GM23338 (cell line): ENCODE measurements around the gene SLC36A1. TPM values are rescaled to one million over a fixed set of nuclear protein-coding genes. Genes with fewer than 3 reads are reported as not detected.

Experiments used
- ATAC-seq: fragments of 200-7000 bp; cut with Tn5 transposase; 3 replicates; pipeline ENCODE4 v1.9.1; 2020
- DNase-seq: peaks from one replicate; pipeline ENCODE4 v3.0.0-alpha.2; 2015; ENCODE audit warnings: low spot score
- H2AFZ ChIP-seq: fragments of 200-600 bp; sonication (generic); 2 replicates; pipeline ENCODE4 v1.8.0; 2016; ENCODE audit warnings: antibody characterized with exemption, mild to moderate bottlenecking, moderate library complexity
- H3F3A ChIP-seq: fragments of 200-600 bp; sonication (generic); replicated peaks from 2 replicates; pipeline ENCODE4 v1.8.0; 2017; ENCODE audit warnings: antibody characterized with exemption, mixed run types, low read depth
- H3K27ac ChIP-seq: fragments of 200-600 bp; sonication (generic); 2 replicates; pipeline ENCODE4 v1.6.1; 2016; ENCODE audit warnings: low read depth
- H3K27me3 ChIP-seq: fragments of 200-600 bp; sonication (generic); 2 replicates; pipeline ENCODE4 v1.8.0; 2016; ENCODE audit warnings: mild to moderate bottlenecking, mixed run types, moderate library complexity; ENCODE audit not compliant: insufficient read depth
- H3K36me3 ChIP-seq: fragments of 200-600 bp; sonication (generic); 2 replicates; pipeline ENCODE4 v1.8.0; 2016; ENCODE audit warnings: mild to moderate bottlenecking; ENCODE audit not compliant: insufficient read depth
- H3K4me1 ChIP-seq: fragments of 200-600 bp; sonication (generic); 2 replicates; pipeline ENCODE4 v1.8.0; 2016; ENCODE audit warnings: mild to moderate bottlenecking, moderate library complexity; ENCODE audit not compliant: insufficient read depth
- H3K4me2 ChIP-seq: fragments of 200-600 bp; sonication (generic); 2 replicates; pipeline ENCODE4 v1.7.1; 2017; ENCODE audit warnings: mixed run types
- H3K4me3 ChIP-seq: fragments of 200-600 bp; sonication (generic); 2 replicates; pipeline ENCODE4 v1.6.1; 2016; ENCODE audit warnings: mixed run types
- H3K79me2 ChIP-seq: fragments of 200-600 bp; sonication (generic); replicated peaks from 2 replicates; pipeline ENCODE4 v1.8.0; 2017; ENCODE audit warnings: mild to moderate bottlenecking; ENCODE audit not compliant: insufficient read depth
- H3K9me2 ChIP-seq: fragments of 200-600 bp; sonication (generic); 2 replicates; pipeline ENCODE4 v1.8.0; 2017; ENCODE audit not compliant: insufficient read depth
- H4K20me1 ChIP-seq: fragments of 200-600 bp; sonication (generic); replicated peaks from 2 replicates; pipeline ENCODE4 v1.8.0; 2017; ENCODE audit warnings: mild to moderate bottlenecking; ENCODE audit not compliant: insufficient read depth
- H3K27ac Mint-ChIP-seq: 2 replicates; pipeline ENCODE4 v1.8.0; 2020; ENCODE audit warnings: inconsistent platforms, mild to moderate bottlenecking, moderate library complexity, mixed read lengths
- H3K27me3 Mint-ChIP-seq: 3 replicates; pipeline ENCODE4 v1.8.0; 2022; ENCODE audit warnings: low read depth, mild to moderate bottlenecking, moderate library complexity, mixed read lengths, inconsistent platforms; ENCODE audit not compliant: insufficient read depth, poor library complexity
- H3K36me3 Mint-ChIP-seq: 3 replicates; pipeline ENCODE4 v1.8.0; 2021; ENCODE audit warnings: low read depth, mild to moderate bottlenecking, inconsistent platforms, moderate library complexity, mixed read lengths
- H3K4me1 Mint-ChIP-seq: 3 replicates; pipeline ENCODE4 v1.8.0; 2020; ENCODE audit warnings: mild to moderate bottlenecking, inconsistent platforms, mixed read lengths
- H3K4me3 Mint-ChIP-seq: 3 replicates; pipeline ENCODE4 v1.8.0; 2021; ENCODE audit warnings: moderate library complexity, mild to moderate bottlenecking, inconsistent platforms, mixed read lengths
- H3K9me3 Mint-ChIP-seq: 3 replicates; pipeline ENCODE4 v1.8.0; 2020; ENCODE audit warnings: moderate library complexity, mild to moderate bottlenecking, inconsistent platforms, mixed read lengths
- ETS1 ChIP-seq: IDR thresholded peaks from 2 replicates; pipeline ENCODE4 v1.6.1; 2016; ENCODE audit warnings: antibody characterized with exemption
- JUNB ChIP-seq: IDR thresholded peaks from one replicate; pipeline ENCODE4 v1.6.1; 2016; ENCODE audit warnings: antibody characterized with exemption; ENCODE audit not compliant: unreplicated experiment
- STAT1 ChIP-seq: IDR thresholded peaks from one replicate; pipeline ENCODE4 v1.6.1; 2016; ENCODE audit warnings: antibody characterized with exemption; ENCODE audit not compliant: unreplicated experiment
- ZNF114 ChIP-seq: fragments of 250-450 bp; sonication (Bioruptor Pico); IDR thresholded peaks from 2 replicates; pipeline ENCODE4 v1.5.0; 2020; ENCODE audit warnings: mild to moderate bottlenecking, moderate library complexity
- ZNF331 ChIP-seq: fragments of 250-450 bp; sonication (Bioruptor Pico); IDR thresholded peaks from 2 replicates; pipeline ENCODE4 v1.5.0; 2020; ENCODE audit warnings: low read depth, mild to moderate bottlenecking, moderate library complexity
- polyA plus RNA-seq: library from polyadenylated mRNA; unstranded; fragments of >200 nt; fragmentation: Nextera tagmentation; extraction: Ambion mirVana; gene quantifications from 2 replicates; pipeline ENCODE4 v1.2.1, GENCODE V29; 2016
- total RNA-seq: library from RNA; depleted of rRNA; stranded (reverse); fragments of >200 nt; shearing (Covaris generic); gene quantifications from 2 replicates; pipeline ENCODE4 v1.2.3, GENCODE V29; 2014
- TF ChIP-seq, protein P1 (sequence below): IDR thresholded peaks from one replicate; pipeline ENCODE4 v1.6.1; 2018; ENCODE audit warnings: antibody characterized with exemption; ENCODE audit not compliant: unreplicated experiment

SLC36A1 gene
- total and polyA plus RNA-seq, 2 experiments from 2014 or later: 5.2 to 10.4 TPM

DNA sequence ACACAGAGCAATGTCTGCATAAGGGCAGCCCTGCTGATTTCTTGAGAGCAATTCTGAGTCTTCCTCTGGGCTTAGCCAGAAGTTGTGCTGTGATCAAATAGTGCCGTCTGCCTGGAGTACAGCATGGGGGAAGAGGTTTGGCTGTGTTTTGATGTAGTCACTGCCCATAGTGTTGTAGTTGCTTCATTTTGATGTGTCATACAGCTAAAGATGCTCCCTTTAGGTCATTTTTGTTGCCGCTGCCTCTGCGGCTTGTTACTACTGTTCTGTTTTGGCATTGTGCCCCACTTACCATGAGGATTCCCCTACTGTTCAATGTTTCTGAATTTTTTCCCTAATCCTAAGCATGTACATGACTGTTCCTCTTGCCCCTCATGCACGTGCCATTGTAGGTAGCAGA lies 23.0 kb downstream of the SLC36A1 start (continued):
- TF ChIP-seq JUNB (no peak), ETS1 (no peak), ZNF331 (CRISPR knock-in tag) (no peak)
- TF ChIP-seq, protein P1, sequence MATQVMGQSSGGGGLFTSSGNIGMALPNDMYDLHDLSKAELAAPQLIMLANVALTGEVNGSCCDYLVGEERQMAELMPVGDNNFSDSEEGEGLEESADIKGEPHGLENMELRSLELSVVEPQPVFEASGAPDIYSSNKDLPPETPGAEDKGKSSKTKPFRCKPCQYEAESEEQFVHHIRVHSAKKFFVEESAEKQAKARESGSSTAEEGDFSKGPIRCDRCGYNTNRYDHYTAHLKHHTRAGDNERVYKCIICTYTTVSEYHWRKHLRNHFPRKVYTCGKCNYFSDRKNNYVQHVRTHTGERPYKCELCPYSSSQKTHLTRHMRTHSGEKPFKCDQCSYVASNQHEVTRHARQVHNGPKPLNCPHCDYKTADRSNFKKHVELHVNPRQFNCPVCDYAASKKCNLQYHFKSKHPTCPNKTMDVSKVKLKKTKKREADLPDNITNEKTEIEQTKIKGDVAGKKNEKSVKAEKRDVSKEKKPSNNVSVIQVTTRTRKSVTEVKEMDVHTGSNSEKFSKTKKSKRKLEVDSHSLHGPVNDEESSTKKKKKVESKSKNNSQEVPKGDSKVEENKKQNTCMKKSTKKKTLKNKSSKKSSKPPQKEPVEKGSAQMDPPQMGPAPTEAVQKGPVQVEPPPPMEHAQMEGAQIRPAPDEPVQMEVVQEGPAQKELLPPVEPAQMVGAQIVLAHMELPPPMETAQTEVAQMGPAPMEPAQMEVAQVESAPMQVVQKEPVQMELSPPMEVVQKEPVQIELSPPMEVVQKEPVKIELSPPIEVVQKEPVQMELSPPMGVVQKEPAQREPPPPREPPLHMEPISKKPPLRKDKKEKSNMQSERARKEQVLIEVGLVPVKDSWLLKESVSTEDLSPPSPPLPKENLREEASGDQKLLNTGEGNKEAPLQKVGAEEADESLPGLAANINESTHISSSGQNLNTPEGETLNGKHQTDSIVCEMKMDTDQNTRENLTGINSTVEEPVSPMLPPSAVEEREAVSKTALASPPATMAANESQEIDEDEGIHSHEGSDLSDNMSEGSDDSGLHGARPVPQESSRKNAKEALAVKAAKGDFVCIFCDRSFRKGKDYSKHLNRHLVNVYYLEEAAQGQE: no peak

GRCh38 chr5:151471276-151471675 lies 23.9 kb downstream of the SLC36A1 start:
- no peaks in the 10 kb centered on the region for H4K20me1 ChIP-seq
- H3K27me3 Mint-ChIP-seq: peaks cover 3% of the 10 kb centered on the region
- 0 out of 3 replicates have a peak, but pooled peaks cover 4% of the 10 kb centered on the region for H3K36me3 Mint-ChIP-seq
- no peaks in the 10 kb centered on the region for H3K79me2 ChIP-seq
- H3K27me3 ChIP-seq: no peaks in the 10 kb centered on the region
- no peak overlapping the region for H3K4me3 ChIP-seq
- H3K4me1 Mint-ChIP-seq: no peaks in the 10 kb centered on the region
- ATAC-seq: no peak
- H3K9me3 Mint-ChIP-seq: no peaks in the 10 kb centered on the region
- TF ChIP-seq STAT1: no peak
- no peaks in the 10 kb centered on the region for H3F3A ChIP-seq
- H3K4me1 ChIP-seq: no peaks in the 10 kb centered on the region
- no peak overlapping the region for H3K4me2 ChIP-seq
- DNase-seq: no peak
- no peak overlapping the region for H3K4me3 Mint-ChIP-seq
- no peaks in the 10 kb centered on the region for H3K9me2 ChIP-seq
- H2AFZ ChIP-seq: no peak overlapping the region
- H3K27ac ChIP-seq: no peak overlapping the region
- no peaks in the 10 kb centered on the region for H3K36me3 ChIP-seq
- H3K27ac Mint-ChIP-seq: no peak overlapping the region

DNA sequence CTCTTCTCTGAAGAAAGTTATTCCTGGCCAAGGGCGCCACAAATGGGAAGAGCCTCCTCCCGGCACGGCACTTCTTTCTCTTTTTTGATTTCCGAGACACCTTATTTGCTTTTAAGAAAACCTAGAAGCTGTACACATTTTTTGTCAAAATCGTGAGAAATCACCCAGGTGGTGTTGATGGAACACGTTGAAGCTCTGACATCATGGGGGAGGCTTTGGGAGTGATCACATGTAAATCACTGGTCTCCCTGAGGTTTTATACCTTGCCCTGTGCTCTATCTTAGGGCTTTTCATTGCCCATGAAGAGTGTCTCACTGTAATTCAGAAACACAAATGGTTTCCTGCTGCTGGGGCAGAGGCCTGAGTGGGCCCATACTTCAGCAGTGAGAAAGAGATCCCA lies 27.4 kb downstream of the SLC36A1 start:
- 0 out of 2 replicates have a peak overlapping the region, but pooled peaks have one; percentile 6 for H3K27ac ChIP-seq
- no peaks in the 10 kb centered on the region for H3K9me3 Mint-ChIP-seq
- no peak overlapping the region for H3K4me3 Mint-ChIP-seq
- H3K79me2 ChIP-seq: no peaks in the 10 kb centered on the region
- H3K27me3 ChIP-seq: no peaks in the 10 kb centered on the region
- no peaks in the 10 kb centered on the region for H3K36me3 ChIP-seq
- TF ChIP-seq ZNF114 (CRISPR knock-in tag): no peak
- H3K9me2 ChIP-seq: no peaks in the 10 kb centered on the region
- no peaks in the 10 kb centered on the region for H3F3A ChIP-seq
- H3K4me1 Mint-ChIP-seq: no peaks in the 10 kb centered on the region
- no peak overlapping the region for H2AFZ ChIP-seq
- no peak overlapping the region for H3K27ac Mint-ChIP-seq
- H4K20me1 ChIP-seq: no peaks in the 10 kb centered on the region
- no peak overlapping the region for H3K4me2 ChIP-seq
- H3K4me1 ChIP-seq: no peaks in the 10 kb centered on the region
- ATAC-seq: no peak
- no peak overlapping the region for H3K4me3 ChIP-seq
- no peaks in the 10 kb centered on the region for H3K36me3 Mint-ChIP-seq
- no peak for DNase-seq
- peaks cover 2% of the 10 kb centered on the region for H3K27me3 Mint-ChIP-seq
